Chondrocyte (in vitro differentiated cells): Measurements from ENCODE around the gene ABI1. TPM values are rescaled to one million over a fixed set of nuclear protein-coding genes. Genes with fewer than 3 reads are reported as not detected.

ENCODE experiments used
- DNase-seq: peaks from one replicate; pipeline ENCODE4 v3.0.0; 2021; ENCODE audit warnings: mixed read lengths, low spot score
- H3K27ac Mint-ChIP-seq: one replicate; pipeline ENCODE4 v1.8.0; 2021; ENCODE audit warnings: mild to moderate bottlenecking, moderate library complexity, mixed read lengths; ENCODE audit not compliant: unreplicated experiment
- H3K27me3 Mint-ChIP-seq: 2 replicates; pipeline ENCODE4 v1.8.0; 2021; ENCODE audit warnings: low read depth, mixed read lengths
- H3K36me3 Mint-ChIP-seq: 2 replicates; pipeline ENCODE4 v1.8.0; 2021; ENCODE audit warnings: low read depth, mixed read lengths
- H3K4me1 Mint-ChIP-seq: 2 replicates; pipeline ENCODE4 v1.8.0; 2021; ENCODE audit warnings: low read depth, mild to moderate bottlenecking, mixed read lengths
- H3K4me3 Mint-ChIP-seq: one replicate; pipeline ENCODE4 v1.8.0; 2021; ENCODE audit warnings: mild to moderate bottlenecking, moderate library complexity, mixed read lengths; ENCODE audit not compliant: unreplicated experiment
- H3K9me3 Mint-ChIP-seq: 2 replicates; pipeline ENCODE4 v1.8.0; 2021; ENCODE audit warnings: low read depth, mixed read lengths
- CTCF ChIP-seq: fragments of 200-600 bp; sonication (generic); IDR thresholded peaks from 2 replicates; pipeline ENCODE4 v1.5.0; 2021; ENCODE audit warnings: antibody characterized with exemption, mild to moderate bottlenecking, moderate library complexity
- total RNA-seq: library from RNA; stranded (reverse); gene quantifications from 3 replicates; pipeline ENCODE4 v1.2.1, GENCODE V29; 2021

The ABI1 gene
- total RNA-seq, 1 donor from 2014 or later = 51.9 TPM

- no peak overlapping the region for H3K27ac Mint-ChIP-seq
- H3K27me3 Mint-ChIP-seq = no peaks in the 10 kb centered on the region
- peaks cover 2% of the 10 kb centered on the region for H3K36me3 Mint-ChIP-seq
- no peak for DNase-seq
- peaks cover 26% of the 10 kb centered on the region for H3K4me1 Mint-ChIP-seq
- TF ChIP-seq CTCF = no peak
- H3K4me3 Mint-ChIP-seq = no peak overlapping the region
- H3K9me3 Mint-ChIP-seq = peaks cover 5% of the 10 kb centered on the region
Observed at GRCh38 chr10:26835025-26835424, 25.7 kb downstream of the ABI1 start.

- no peak overlapping the region for H3K4me3 Mint-ChIP-seq
Observed at GRCh38 chr10:26832960-26833359, 27.8 kb downstream of the ABI1 start.

GRCh38 chr10:26831936-26832335 is 28.8 kb downstream of the ABI1 start:
- H3K27me3 Mint-ChIP-seq = no peaks in the 10 kb centered on the region
- DNase-seq = no peak
- no peak overlapping the region for H3K27ac Mint-ChIP-seq
- H3K36me3 Mint-ChIP-seq = peaks cover 2% of the 10 kb centered on the region
- H3K4me1 Mint-ChIP-seq = peaks cover 22% of the 10 kb centered on the region
- H3K4me3 Mint-ChIP-seq = no peak overlapping the region
- H3K9me3 Mint-ChIP-seq = peaks cover 6% of the 10 kb centered on the region
- no peak for TF ChIP-seq CTCF

More at GRCh38 chr10:26832960-26833359, 27.8 kb downstream of the ABI1 start:
- Mint-ChIP-seq H3K27ac (peak overlapping the region; percentile 27), H3K9me3 (peaks cover 6% of the 10 kb centered on the region), H3K27me3 (no peaks in the 10 kb centered on the region), H3K36me3 (peaks cover 2% of the 10 kb centered on the region), H3K4me1 (peaks cover 25% of the 10 kb centered on the region)
- no peak for TF ChIP-seq CTCF
- DNase-seq = no peak

GRCh38 chr10:26829810-26830515 is 30.8 kb downstream of the ABI1 start:
- Mint-ChIP-seq H3K27me3 (no peaks in the 10 kb centered on the region), H3K4me1 (peaks cover 15% of the 10 kb centered on the region), H3K9me3 (peaks cover 6% of the 10 kb centered on the region), H3K36me3 (peaks cover under 1% of the 10 kb centered on the region), H3K4me3 (no peak overlapping the region), H3K27ac (no peak overlapping the region)
- TF ChIP-seq CTCF = no peak
- DNase-seq = no peak

GRCh38 chr10:26824015-26824690 is 36.6 kb downstream of the ABI1 start:
- DNase-seq = no peak

More at GRCh38 chr10:26824015-26824690, 36.6 kb downstream of the ABI1 start:
- Mint-ChIP-seq H3K27me3 (no peaks in the 10 kb centered on the region), H3K27ac (no peak overlapping the region), H3K4me3 (no peak overlapping the region), H3K36me3 (peaks cover 3% of the 10 kb centered on the region), H3K4me1 (peaks cover 8% of the 10 kb centered on the region), H3K9me3 (no peaks in the 10 kb centered on the region)
- no peak for TF ChIP-seq CTCF
